ENCODE results near the gene SH3GL2.
"Not testable (repeated sequence)": the region's sequence is repeated elsewhere in the genome, so short reads cannot be mapped to it uniquely, and the experiment has no call there.

Gene SH3GL2

GRCh38 chr9:17760250-17760649, 181.4 kb downstream of the SH3GL2 start:
- no peak for DNase-seq

GRCh38 chr9:17761984-17762676, 183.3 kb downstream of the SH3GL2 start:
- DNase-seq = no peak

- no peak for DNase-seq
These were observed 185.4 kb downstream of the SH3GL2 start for GRCh38 chr9:17764306-17764705.

GRCh38 chr9:17765131-17765530, 186.3 kb downstream of the SH3GL2 start:
- not testable (repeated sequence) for DNase-seq

- DNase-seq = no peak
These were observed 193.4 kb downstream of the SH3GL2 start for GRCh38 chr9:17772223-17772622.

GRCh38 chr9:17775656-17776055, 196.8 kb downstream of the SH3GL2 start:
- no peak for DNase-seq

GRCh38 chr9:17776735-17777134, 197.9 kb downstream of the SH3GL2 start:
- no peak for DNase-seq

- no peak for DNase-seq
These were observed 198.6 kb downstream of the SH3GL2 start for GRCh38 chr9:17777465-17777864.

GRCh38 chr9:17782430-17783149, 203.7 kb downstream of the SH3GL2 start:
- no peak for DNase-seq

- no peak for DNase-seq
These were observed 204.4 kb downstream of the SH3GL2 start for GRCh38 chr9:17783227-17783626.

- no peak for DNase-seq
These were observed 210.4 kb downstream of the SH3GL2 start for GRCh38 chr9:17789316-17789715.

- peak; percentile 17 for DNase-seq
These were observed 215.1 kb downstream of the SH3GL2 start for GRCh38 chr9:17793713-17794622.

- no peak for DNase-seq
These were observed 216.9 kb downstream of the SH3GL2 start for GRCh38 chr9:17795744-17796143.

- peak; percentile 26 for DNase-seq
These were observed 220.5 kb downstream of the SH3GL2 start for GRCh38 chr9:17799369-17799768.

GRCh38 chr9:17800418-17800817, 221.6 kb downstream of the SH3GL2 start:
- DNase-seq = no peak

- peak; percentile 13 for DNase-seq
These were observed 223.5 kb downstream of the SH3GL2 start for GRCh38 chr9:17802249-17802857.

- no peak for DNase-seq
These were observed 228.9 kb downstream of the SH3GL2 start for GRCh38 chr9:17807613-17808282.

- no peak for DNase-seq
These were observed 231.5 kb downstream of the SH3GL2 start for GRCh38 chr9:17810317-17810716.

- peak; percentile 59 for DNase-seq
These were observed 232.1 kb downstream of the SH3GL2 start for GRCh38 chr9:17810728-17811571.

GRCh38 chr9:17813798-17814197, 234.9 kb downstream of the SH3GL2 start:
- DNase-seq = no peak

GRCh38 chr9:17816431-17817027, 237.7 kb downstream of the SH3GL2 start:
- DNase-seq = no peak

All from EL (cell line).